ENCODE results near the gene EPHB3.

Gene EPHB3

DNA sequence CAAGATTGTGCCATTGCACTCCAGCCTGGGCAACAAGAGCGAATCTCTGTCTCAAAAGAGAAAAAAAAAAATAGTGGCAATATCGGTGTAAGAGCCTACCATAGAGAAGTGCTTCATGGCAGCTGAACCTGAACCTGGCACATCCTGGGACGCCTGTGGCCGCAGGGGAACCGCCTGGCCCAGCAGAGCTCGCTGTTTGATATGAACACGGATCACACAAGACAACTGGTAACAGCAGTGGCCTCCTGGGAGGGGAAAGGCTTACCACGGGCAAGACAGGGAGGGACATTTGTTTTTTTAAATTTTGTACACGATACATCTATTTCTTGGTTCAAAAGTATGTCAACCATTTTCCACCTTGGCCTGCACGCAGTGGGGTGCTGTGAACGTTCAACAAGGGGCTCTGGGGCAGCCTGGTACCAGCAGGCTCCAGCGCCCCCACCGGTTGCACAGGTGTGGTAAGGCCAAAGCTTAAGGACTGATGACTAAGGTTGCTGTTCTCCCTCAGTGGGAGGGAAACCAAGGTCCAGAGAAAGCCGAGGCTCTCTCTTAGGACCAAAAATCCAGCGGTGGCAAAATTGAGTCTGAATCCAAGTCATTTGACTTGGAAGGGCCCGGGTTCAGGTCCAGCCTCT lies 21.7 kb upstream of the EPHB3 start:
- H3K9me3 ChIP-seq (ENCODE audit: severe bottlenecking): no peaks in the 10 kb centered on the region
- H3K4me3 ChIP-seq (ENCODE audit: severe bottlenecking): no peak overlapping the region
- H3K36me3 ChIP-seq (ENCODE audit: low read depth): no peaks in the 10 kb centered on the region
- H3K27me3 ChIP-seq (ENCODE audit: insufficient read depth, poor library complexity, severe bottlenecking): no peaks in the 10 kb centered on the region
- TF ChIP-seq, protein P1, sequence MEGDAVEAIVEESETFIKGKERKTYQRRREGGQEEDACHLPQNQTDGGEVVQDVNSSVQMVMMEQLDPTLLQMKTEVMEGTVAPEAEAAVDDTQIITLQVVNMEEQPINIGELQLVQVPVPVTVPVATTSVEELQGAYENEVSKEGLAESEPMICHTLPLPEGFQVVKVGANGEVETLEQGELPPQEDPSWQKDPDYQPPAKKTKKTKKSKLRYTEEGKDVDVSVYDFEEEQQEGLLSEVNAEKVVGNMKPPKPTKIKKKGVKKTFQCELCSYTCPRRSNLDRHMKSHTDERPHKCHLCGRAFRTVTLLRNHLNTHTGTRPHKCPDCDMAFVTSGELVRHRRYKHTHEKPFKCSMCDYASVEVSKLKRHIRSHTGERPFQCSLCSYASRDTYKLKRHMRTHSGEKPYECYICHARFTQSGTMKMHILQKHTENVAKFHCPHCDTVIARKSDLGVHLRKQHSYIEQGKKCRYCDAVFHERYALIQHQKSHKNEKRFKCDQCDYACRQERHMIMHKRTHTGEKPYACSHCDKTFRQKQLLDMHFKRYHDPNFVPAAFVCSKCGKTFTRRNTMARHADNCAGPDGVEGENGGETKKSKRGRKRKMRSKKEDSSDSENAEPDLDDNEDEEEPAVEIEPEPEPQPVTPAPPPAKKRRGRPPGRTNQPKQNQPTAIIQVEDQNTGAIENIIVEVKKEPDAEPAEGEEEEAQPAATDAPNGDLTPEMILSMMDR (IDR thresholded peaks at IDR 0.05; ENCODE audit: poor library complexity, severe bottlenecking): no peak
- H3K4me1 ChIP-seq (ENCODE audit: insufficient read depth, poor library complexity, severe bottlenecking): no peaks in the 10 kb centered on the region
- no peak overlapping the region for H3K27ac ChIP-seq (ENCODE audit: poor library complexity, severe bottlenecking)
- ATAC-seq (ENCODE audit: low read depth) (no peak), DNase-seq (ENCODE audit: low spot score) (no peak)

DNA sequence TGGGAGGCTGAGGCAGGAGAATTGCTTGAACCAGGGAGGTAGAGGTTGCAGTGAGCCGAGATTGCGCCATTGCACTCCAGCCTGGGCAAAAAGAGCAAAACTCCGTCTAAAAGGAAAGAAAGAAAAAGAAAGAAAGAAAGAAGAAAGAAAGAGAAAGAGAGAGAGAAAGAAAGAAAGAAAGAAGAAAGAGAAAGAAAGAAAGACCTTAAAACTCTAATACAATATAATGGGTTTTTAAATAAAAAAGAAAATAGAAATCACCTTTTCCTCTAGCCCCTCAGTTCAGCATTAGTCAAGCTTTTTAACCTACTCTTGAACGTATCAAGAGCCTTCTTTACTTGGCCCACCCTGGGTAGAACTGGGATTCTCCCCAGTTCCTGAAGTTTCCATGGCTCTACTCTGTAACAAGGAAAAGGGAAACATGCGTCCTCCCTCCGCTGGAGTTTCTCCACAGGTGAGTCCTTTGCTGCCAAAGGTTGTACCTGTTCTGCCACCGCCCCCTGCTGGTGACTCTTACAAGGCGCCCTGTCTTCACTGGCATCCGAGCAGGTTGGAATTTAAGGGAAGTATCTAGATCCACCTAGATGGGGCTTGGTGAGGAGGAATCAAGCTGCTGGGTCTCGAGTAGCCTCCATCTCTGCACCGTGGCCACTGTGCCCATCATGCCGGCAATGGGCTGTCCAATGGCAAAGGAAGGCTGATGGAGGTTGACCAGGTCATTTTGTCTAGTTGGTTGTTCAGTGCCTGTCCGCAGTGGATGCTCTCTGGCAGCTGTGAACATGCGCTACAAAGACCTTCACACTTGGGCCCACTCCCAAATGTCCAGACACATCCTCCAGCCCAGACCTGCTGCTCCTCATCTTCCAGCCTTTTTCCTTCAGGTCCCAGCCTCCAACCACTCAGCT lies 20.6 kb upstream of the EPHB3 start:
- no peaks in the 10 kb centered on the region for H3K36me3 ChIP-seq (ENCODE audit: low read depth)
- H3K27me3 ChIP-seq (ENCODE audit: insufficient read depth, poor library complexity, severe bottlenecking): no peaks in the 10 kb centered on the region
- no peak for DNase-seq (ENCODE audit: low spot score)
- no peak overlapping the region for H3K27ac ChIP-seq (ENCODE audit: poor library complexity, severe bottlenecking)
- TF ChIP-seq, protein P1 (IDR thresholded peaks at IDR 0.05; ENCODE audit: poor library complexity, severe bottlenecking): peak; percentile 85
- ATAC-seq (ENCODE audit: low read depth): peak; percentile 74
- H3K4me1 ChIP-seq (ENCODE audit: insufficient read depth, poor library complexity, severe bottlenecking): no peaks in the 10 kb centered on the region
- no peaks in the 10 kb centered on the region for H3K9me3 ChIP-seq (ENCODE audit: severe bottlenecking)
- H3K4me3 ChIP-seq (ENCODE audit: severe bottlenecking): no peak overlapping the region

DNA sequence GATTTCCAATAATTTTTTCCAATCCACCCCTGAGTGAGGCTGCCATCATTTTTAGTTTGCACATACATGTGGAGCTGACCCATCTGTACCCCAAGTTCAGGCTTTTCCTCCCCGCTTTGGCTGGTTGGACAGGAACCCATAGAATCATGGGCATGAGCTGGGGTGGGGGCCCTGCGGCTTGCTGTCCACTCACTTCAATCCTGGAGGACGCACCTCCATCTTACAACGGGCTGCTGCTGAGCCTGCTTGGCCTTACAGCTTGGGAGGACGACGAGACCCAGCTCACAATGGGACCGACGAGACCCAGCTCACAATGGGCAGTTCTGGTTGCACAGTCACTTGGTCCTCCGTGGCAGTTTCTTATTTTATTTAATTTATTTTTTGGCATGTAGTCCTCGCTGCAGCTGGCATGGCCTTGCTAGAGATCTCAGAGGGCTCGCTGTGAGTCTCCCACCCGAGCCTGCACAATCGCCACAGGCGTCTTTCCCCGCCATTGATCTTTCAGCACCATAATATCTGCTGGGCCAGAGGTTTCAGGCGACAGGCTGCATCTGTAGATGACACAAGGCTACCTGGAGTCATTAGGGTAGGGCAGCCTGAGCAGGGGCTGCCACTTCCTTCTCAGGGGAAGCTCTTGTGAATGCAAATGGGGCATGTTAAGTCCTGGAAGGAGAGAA lies 19.6 kb upstream of the EPHB3 start:
- Histone ChIP-seq H3K4me1 (ENCODE audit: insufficient read depth, poor library complexity, severe bottlenecking) (no peaks in the 10 kb centered on the region), H3K27me3 (ENCODE audit: insufficient read depth, poor library complexity, severe bottlenecking) (no peaks in the 10 kb centered on the region), H3K36me3 (ENCODE audit: low read depth) (no peaks in the 10 kb centered on the region), H3K27ac (ENCODE audit: poor library complexity, severe bottlenecking) (no peak overlapping the region), H3K9me3 (ENCODE audit: severe bottlenecking) (no peaks in the 10 kb centered on the region), H3K4me3 (ENCODE audit: severe bottlenecking) (no peak overlapping the region)
- ATAC-seq (ENCODE audit: low read depth): no peak
- TF ChIP-seq, protein P1 (IDR thresholded peaks at IDR 0.05; ENCODE audit: poor library complexity, severe bottlenecking): no peak
- no peak for DNase-seq (ENCODE audit: low spot score)

DNA sequence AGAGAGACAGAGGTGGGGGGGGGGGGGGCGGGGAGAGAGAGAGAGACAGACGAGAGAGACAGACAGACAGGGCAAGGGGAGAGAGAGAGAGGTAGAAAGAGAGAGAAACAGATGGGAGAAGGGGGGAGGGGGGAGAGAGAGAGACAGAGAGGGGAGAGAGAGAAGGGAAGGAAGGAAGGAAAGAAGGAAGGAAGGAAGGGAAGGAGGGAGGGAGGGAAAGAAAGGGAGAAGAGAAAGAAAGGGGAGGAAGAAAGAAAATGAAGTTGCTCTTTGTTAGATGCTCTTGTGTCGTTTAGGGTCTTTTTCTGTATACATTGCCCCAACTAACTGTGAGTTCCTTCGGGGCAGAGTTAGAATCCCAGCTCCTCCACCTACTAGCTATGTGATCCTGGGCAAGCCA lies 19.0 kb upstream of the EPHB3 start:
- no peak for ATAC-seq (ENCODE audit: low read depth)
- TF ChIP-seq, protein P1 (IDR thresholded peaks at IDR 0.05; ENCODE audit: poor library complexity, severe bottlenecking): no peak

More for the DNA sequence above, 19.0 kb upstream of the EPHB3 start:
- Histone ChIP-seq H3K4me3 (ENCODE audit: severe bottlenecking) (no peak overlapping the region), H3K9me3 (ENCODE audit: severe bottlenecking) (no peaks in the 10 kb centered on the region), H3K4me1 (ENCODE audit: insufficient read depth, poor library complexity, severe bottlenecking) (no peaks in the 10 kb centered on the region), H3K27me3 (ENCODE audit: insufficient read depth, poor library complexity, severe bottlenecking) (no peaks in the 10 kb centered on the region), H3K27ac (ENCODE audit: poor library complexity, severe bottlenecking) (no peak overlapping the region), H3K36me3 (ENCODE audit: low read depth) (no peaks in the 10 kb centered on the region)
- no peak for DNase-seq (ENCODE audit: low spot score)
